Measurements from ENCODE around the gene OR4B1.
"Not testable (repeated sequence)": the region's sequence is repeated elsewhere in the genome, so short reads cannot be mapped to it uniquely, and the experiment has no call there.

DNA sequence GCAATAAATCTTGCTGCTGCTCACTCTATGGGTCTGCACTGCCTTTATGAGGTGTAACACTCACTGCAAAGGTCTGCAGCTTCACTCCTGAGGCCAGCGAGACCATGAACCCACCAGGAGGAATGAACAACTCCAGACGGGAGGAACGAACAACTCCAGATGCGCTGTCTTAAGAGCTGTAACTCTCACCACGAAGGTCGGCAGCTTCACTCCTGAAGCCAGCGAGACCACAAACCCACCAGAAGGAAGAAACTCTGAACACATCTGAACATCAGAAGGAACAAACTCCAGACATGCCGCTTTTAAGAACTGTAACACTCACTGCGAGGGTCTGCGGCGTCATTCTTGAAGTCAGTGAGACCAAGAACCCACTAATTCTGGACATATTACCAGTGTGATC lies 13.4 kb downstream of the OR4B1 start:
- TF ChIP-seq, protein P1, sequence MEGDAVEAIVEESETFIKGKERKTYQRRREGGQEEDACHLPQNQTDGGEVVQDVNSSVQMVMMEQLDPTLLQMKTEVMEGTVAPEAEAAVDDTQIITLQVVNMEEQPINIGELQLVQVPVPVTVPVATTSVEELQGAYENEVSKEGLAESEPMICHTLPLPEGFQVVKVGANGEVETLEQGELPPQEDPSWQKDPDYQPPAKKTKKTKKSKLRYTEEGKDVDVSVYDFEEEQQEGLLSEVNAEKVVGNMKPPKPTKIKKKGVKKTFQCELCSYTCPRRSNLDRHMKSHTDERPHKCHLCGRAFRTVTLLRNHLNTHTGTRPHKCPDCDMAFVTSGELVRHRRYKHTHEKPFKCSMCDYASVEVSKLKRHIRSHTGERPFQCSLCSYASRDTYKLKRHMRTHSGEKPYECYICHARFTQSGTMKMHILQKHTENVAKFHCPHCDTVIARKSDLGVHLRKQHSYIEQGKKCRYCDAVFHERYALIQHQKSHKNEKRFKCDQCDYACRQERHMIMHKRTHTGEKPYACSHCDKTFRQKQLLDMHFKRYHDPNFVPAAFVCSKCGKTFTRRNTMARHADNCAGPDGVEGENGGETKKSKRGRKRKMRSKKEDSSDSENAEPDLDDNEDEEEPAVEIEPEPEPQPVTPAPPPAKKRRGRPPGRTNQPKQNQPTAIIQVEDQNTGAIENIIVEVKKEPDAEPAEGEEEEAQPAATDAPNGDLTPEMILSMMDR (IDR thresholded peaks at IDR 0.05): not testable (repeated sequence)
- TF ChIP-seq POLR2A, EP300 (IDR thresholded peaks at IDR 0.05): not testable (repeated sequence)

Measured in tibial nerve (tissue), 4 donors.